Gastroesophageal sphincter (tissue), 4 donors: ENCODE data around the gene CYP4V2. TPM values are rescaled to one million over a fixed set of nuclear protein-coding genes. Genes with fewer than 3 reads are reported as not detected.

ENCODE experiments used
- ATAC-seq: fragments of 150-250 bp; one replicate; pipeline ENCODE4 v1.9.1; 2016; ENCODE audit warnings: mild to moderate bottlenecking, moderate library complexity
- H3K27ac ChIP-seq, 4 donors: fragments of 200-600 bp; sonication (generic) in 3 of 4; 1 replicate in 3 of 4; 2 replicates in 1 of 4; pipeline ENCODE4 v1.5.1; 2016 to 2019
- H3K27me3 ChIP-seq: fragments of 200-600 bp; sonication (generic); one replicate; pipeline ENCODE4 v1.5.1; 2019
- H3K36me3 ChIP-seq, 2 donors: fragments of 200-600 bp; sonication (generic); one replicate each; pipeline ENCODE4 v1.5.1; 2019; ENCODE audit warnings: control low read depth in 1 of 2
- H3K4me1 ChIP-seq, 3 donors: fragments of 200-600 bp; sonication (generic); 1 replicate in 2 of 3; 2 replicates in 1 of 3; pipeline ENCODE4 v1.5.1; 2016 to 2019; ENCODE audit warnings: control low read depth in 2 of 3
- H3K4me3 ChIP-seq, 2 donors: fragments of 200-600 bp; sonication (generic); one replicate each; pipeline ENCODE4 v1.5.1; 2019; ENCODE audit warnings: mild to moderate bottlenecking in 1 of 2, moderate library complexity in 1 of 2
- H3K9me3 ChIP-seq, 3 donors: fragments of 200-600 bp; sonication (generic); one replicate each; pipeline ENCODE4 v1.5.1; 2017 to 2019; ENCODE audit warnings: control low read depth in 2 of 3
- CTCF ChIP-seq, 4 experiments: fragments of 200-600 bp in 2 of 4; fragments of 450-650 bp in 2 of 4; sonication (generic) in 1 of 4; IDR thresholded peaks; one replicate each; pipeline ENCODE4 v1.5.1; 2017 to 2019; ENCODE audit warnings: antibody characterized with exemption in 4 of 4, mild to moderate bottlenecking in 2 of 4, moderate library complexity in 2 of 4
- EP300 ChIP-seq: sonication (generic); formaldehyde crosslinking; IDR thresholded peaks from one replicate; pipeline ENCODE4 v1.6.1; 2017; ENCODE audit warnings: antibody characterized with exemption, mild to moderate bottlenecking
- POLR2A ChIP-seq, 2 donors: fragments of 450-650 bp; IDR thresholded peaks; one replicate each; pipeline ENCODE4 v1.6.1; 2017; ENCODE audit warnings: antibody characterized with exemption in 2 of 2, mild to moderate bottlenecking in 2 of 2, moderate library complexity in 1 of 2
- POLR2AphosphoS5 ChIP-seq: sonication (generic); formaldehyde crosslinking; IDR thresholded peaks from one replicate; pipeline ENCODE4 v1.6.1; 2017; ENCODE audit warnings: antibody characterized with exemption
- WGBS, 2 donors: methylation state at CpG; one replicate each; pipeline ENCODE4 v1.1.5; 2018; ENCODE audit warnings: low coverage in 1 of 2; 5-methylcytosine and 5-hydroxymethylcytosine counted together
- total RNA-seq, 4 donors: library from RNA; depleted of rRNA; stranded (reverse); fragments of >200 nt; gene quantifications; one replicate each; pipeline ENCODE4 v1.1.0, GENCODE V29; 2016

Gene CYP4V2
- total RNA-seq, 4 donors from 2014 or later: 25.6 to 44.7 (median 32.5) TPM

DNA sequence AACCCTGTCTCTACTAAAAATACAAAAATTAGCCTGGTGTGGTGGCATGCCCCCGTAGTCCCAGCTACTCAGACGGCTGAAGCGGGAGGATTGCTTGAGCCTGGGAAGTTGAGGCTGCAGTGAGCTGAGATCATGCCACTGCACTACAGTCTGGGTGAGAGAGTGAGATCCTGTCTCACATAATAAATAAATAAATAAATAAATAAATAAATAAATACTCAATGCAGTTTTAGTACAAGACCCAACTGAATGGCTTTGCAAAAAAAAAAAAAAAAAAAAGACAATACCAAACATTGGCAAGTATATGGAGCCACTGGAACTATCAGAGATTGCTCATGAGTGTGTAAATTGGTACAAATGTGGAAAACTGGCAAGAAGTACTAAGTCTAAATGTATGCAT, 3.3 kb upstream of the CYP4V2 start:
- TF ChIP-seq POLR2A (IDR thresholded peaks at IDR 0.05) (no peak), CTCF (IDR thresholded peaks at IDR 0.05) (no peak), POLR2AphosphoS5 (no peak), EP300 (no peak)
- H3K9me3 ChIP-seq: no peaks in the 10 kb centered on the region
- no peaks in the 10 kb centered on the region for H3K36me3 ChIP-seq
- no peak overlapping the region for H3K27ac ChIP-seq
- H3K27me3 ChIP-seq: no peaks in the 10 kb centered on the region
- ATAC-seq: no peak
- H3K4me3 ChIP-seq: no peak overlapping the region
- WGBS, 2 donors: 11 to 94% methylated on average over 1 to 3 of the region's 3 CpGs
- peaks cover 0 to 22% (median 15%) of the 10 kb centered on the region in 3 donors for H3K4me1 ChIP-seq

- Histone ChIP-seq H3K27ac (peak overlapping the region; percentile 82 to 99 (median 98)), H3K9me3 (no peaks in the 10 kb centered on the region), H3K27me3 (no peaks in the 10 kb centered on the region), H3K4me1 (peaks cover 0 to 38% (median 24%) of the 10 kb centered on the region in 3 donors), H3K4me3 (no peak overlapping the region), H3K36me3 (peaks cover 0 to 4% of the 10 kb centered on the region in 2 donors)
- ATAC-seq: no peak
- no peak for TF ChIP-seq EP300
- WGBS, 2 donors: 50 to 54% methylated on average over 4 of the region's 4 CpGs
Measured at GRCh38 chr4:186189656-186190055, 1.7 kb upstream of the CYP4V2 start.

GRCh38 chr4:186190581-186191199, 677 bp upstream of the CYP4V2 start:
- Histone ChIP-seq H3K36me3 (peaks cover 0 to 14% of the 10 kb centered on the region in 2 donors), H3K27me3 (no peaks in the 10 kb centered on the region), H3K4me1 (peaks cover 0 to 42% (median 24%) of the 10 kb centered on the region in 3 donors), H3K27ac (peak overlapping the region; percentile 82 to 99 (median 98)), H3K4me3 (peak overlapping the region; percentile 82 to 84), H3K9me3 (no peaks in the 10 kb centered on the region)
- 0% methylated on average over 5 to 11 of the region's 34 CpGs for WGBS, 2 donors
- TF ChIP-seq POLR2A (IDR thresholded peaks at IDR 0.05) (no peak), CTCF (IDR thresholded peaks at IDR 0.05) (peak in 1 of 4 experiments; percentile 23), EP300 (no peak), POLR2AphosphoS5 (no peak)
- peak; percentile 36 for ATAC-seq

- H3K36me3 ChIP-seq: peaks cover 0 to 19% of the 10 kb centered on the region in 2 donors
- H3K9me3 ChIP-seq: no peaks in the 10 kb centered on the region
- 0% methylated on average over 2 to 14 of the region's 22 CpGs for WGBS, 2 donors
- H3K4me3 ChIP-seq: peak overlapping the region; percentile 82 to 84
- TF ChIP-seq POLR2A (IDR thresholded peaks at IDR 0.05): peak in 1 of 2 donors; percentile 12
- TF ChIP-seq EP300: no peak
- no peak for TF ChIP-seq CTCF (IDR thresholded peaks at IDR 0.05)
- TF ChIP-seq POLR2AphosphoS5: peak; percentile 26
- ATAC-seq: peak; percentile 21
- H3K27ac ChIP-seq: peak overlapping the region; percentile 82 to 99 (median 98)
- no peaks in the 10 kb centered on the region for H3K27me3 ChIP-seq
- H3K4me1 ChIP-seq: peaks cover 0 to 42% (median 24%) of the 10 kb centered on the region in 3 donors
Measured at GRCh38 chr4:186192066-186192612, 772 bp downstream of the CYP4V2 start.

DNA sequence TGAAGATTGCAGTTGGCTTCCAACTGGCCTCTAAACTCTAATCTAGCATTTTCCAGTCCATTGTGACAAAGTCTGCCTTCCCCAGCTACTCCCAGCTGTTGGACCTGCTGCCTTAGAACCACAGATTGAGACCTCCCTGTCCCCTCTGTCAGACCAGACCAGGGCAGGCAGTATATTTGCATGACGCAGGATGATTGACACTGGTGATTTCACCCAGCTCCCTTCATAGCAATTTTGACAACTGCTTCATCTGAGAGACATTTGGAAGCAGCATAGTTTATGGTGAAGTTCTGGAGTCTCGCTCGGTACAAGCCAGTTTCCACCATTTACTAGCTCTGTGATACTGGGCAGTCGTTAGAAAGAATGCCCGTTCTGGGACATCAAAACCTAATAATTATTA, 2.5 kb downstream of the CYP4V2 start:
- TF ChIP-seq POLR2AphosphoS5: no peak
- TF ChIP-seq EP300: no peak
- TF ChIP-seq POLR2A (IDR thresholded peaks at IDR 0.05): no peak
- no peak for TF ChIP-seq CTCF (IDR thresholded peaks at IDR 0.05)
- H3K9me3 ChIP-seq: no peaks in the 10 kb centered on the region
- H3K4me1 ChIP-seq: peaks cover 0 to 42% (median 24%) of the 10 kb centered on the region in 3 donors
- peak overlapping the region in 3 of 4 donors; percentile 97 to 99 (median 98) for H3K27ac ChIP-seq
- no peak overlapping the region for H3K4me3 ChIP-seq
- WGBS, 2 donors: 95 to 98% methylated on average over 4 to 5 of the region's 5 CpGs
- H3K27me3 ChIP-seq: no peaks in the 10 kb centered on the region
- no peak for ATAC-seq
- H3K36me3 ChIP-seq: peaks cover 0 to 33% of the 10 kb centered on the region in 2 donors
